Hepatocyte (in vitro differentiated cells): ENCODE measurements around the gene UTS2R. TPM values are rescaled to one million over a fixed set of nuclear protein-coding genes. Genes with fewer than 3 reads are reported as not detected.

ENCODE experiments used
- DNase-seq: peaks from one replicate; pipeline ENCODE4 v3.0.0-alpha.2; 2016; ENCODE audit warnings: low spot score
- H2AFZ ChIP-seq: fragments of 200-600 bp; sonication (generic); 2 replicates; pipeline ENCODE4 v1.6.0; 2016; ENCODE audit warnings: antibody characterized with exemption, mild to moderate bottlenecking
- H3K27ac ChIP-seq: fragments of 200-600 bp; sonication (generic); 2 replicates; pipeline ENCODE4 v1.5.1; 2016; ENCODE audit warnings: mild to moderate bottlenecking
- H3K27me3 ChIP-seq: fragments of 200-600 bp; sonication (generic); 2 replicates; pipeline ENCODE4 v1.6.1; 2016
- H3K36me3 ChIP-seq: fragments of 200-600 bp; sonication (generic); replicated peaks from 2 replicates; pipeline ENCODE4 v1.5.1; 2016; ENCODE audit warnings: low read depth; ENCODE audit not compliant: insufficient read depth
- H3K4me1 ChIP-seq: fragments of 200-600 bp; sonication (generic); 2 replicates; pipeline ENCODE4 v1.5.1; 2016; ENCODE audit warnings: mild to moderate bottlenecking, moderate library complexity; ENCODE audit not compliant: insufficient read depth
- H3K4me2 ChIP-seq: fragments of 200-600 bp; sonication (generic); 2 replicates; pipeline ENCODE4 v1.6.0; 2016
- H3K4me3 ChIP-seq: fragments of 200-600 bp; sonication (generic); 2 replicates; pipeline ENCODE4 v1.5.1; 2016; ENCODE audit warnings: mild to moderate bottlenecking
- H3K79me2 ChIP-seq: fragments of 200-600 bp; sonication (generic); 2 replicates; pipeline ENCODE4 v1.6.0; 2017; ENCODE audit warnings: mild to moderate bottlenecking
- H3K9me2 ChIP-seq: fragments of 200-600 bp; sonication (generic); replicated peaks from 2 replicates; pipeline ENCODE4 v1.6.0; 2017; ENCODE audit warnings: mild to moderate bottlenecking; ENCODE audit not compliant: insufficient read depth
- H3K9me3 ChIP-seq: fragments of 200-600 bp; sonication (generic); 2 replicates; pipeline ENCODE4 v1.5.1; 2016; ENCODE audit warnings: low read depth, mild to moderate bottlenecking
- H4K20me1 ChIP-seq: fragments of 200-600 bp; sonication (generic); 2 replicates; pipeline ENCODE4 v1.6.0; 2016; ENCODE audit warnings: mild to moderate bottlenecking; ENCODE audit not compliant: insufficient read depth, poor library complexity, severe bottlenecking
- CTCF ChIP-seq: fragments of 200-600 bp; sonication (generic); IDR thresholded peaks from 2 replicates; pipeline ENCODE4 v1.5.1; 2016; ENCODE audit warnings: antibody characterized with exemption, mild to moderate bottlenecking; ENCODE audit not compliant: poor library complexity
- EZH2 ChIP-seq: fragments of 200-600 bp; sonication (generic); IDR thresholded peaks from 2 replicates; pipeline ENCODE4 v1.6.1; 2016; ENCODE audit warnings: antibody characterized with exemption, mild to moderate bottlenecking, borderline replicate concordance
- EZH2phosphoT487 ChIP-seq: fragments of 200-600 bp; sonication (generic); IDR thresholded peaks from one replicate; pipeline ENCODE4 v1.6.1; 2018; ENCODE audit warnings: antibody characterized with exemption, mild to moderate bottlenecking, low read depth, moderate library complexity; ENCODE audit not compliant: unreplicated experiment, severe bottlenecking
- WGBS: methylation state at CpG from one replicate; pipeline ENCODE4 v1.1.6; 2016; ENCODE audit warnings: low lambda C conversion rate; ENCODE audit errors: missing lambda C conversion rate; 5-methylcytosine and 5-hydroxymethylcytosine counted together
- polyA plus RNA-seq: library from polyadenylated mRNA; unstranded; fragments of >200 nt; fragmentation: Nextera tagmentation; extraction: Ambion mirVana; gene quantifications from 2 replicates; pipeline ENCODE4 v1.2.1, GENCODE V29; 2016
- total RNA-seq: library from RNA; depleted of rRNA; stranded (reverse); fragments of >200 nt; gene quantifications from 2 replicates; pipeline ENCODE4 v1.2.3, GENCODE V29; 2014

The UTS2R gene
- total and polyA plus RNA-seq, 2 experiments from 2014 or later, result 0.10 TPM; not detected in 1

DNA sequence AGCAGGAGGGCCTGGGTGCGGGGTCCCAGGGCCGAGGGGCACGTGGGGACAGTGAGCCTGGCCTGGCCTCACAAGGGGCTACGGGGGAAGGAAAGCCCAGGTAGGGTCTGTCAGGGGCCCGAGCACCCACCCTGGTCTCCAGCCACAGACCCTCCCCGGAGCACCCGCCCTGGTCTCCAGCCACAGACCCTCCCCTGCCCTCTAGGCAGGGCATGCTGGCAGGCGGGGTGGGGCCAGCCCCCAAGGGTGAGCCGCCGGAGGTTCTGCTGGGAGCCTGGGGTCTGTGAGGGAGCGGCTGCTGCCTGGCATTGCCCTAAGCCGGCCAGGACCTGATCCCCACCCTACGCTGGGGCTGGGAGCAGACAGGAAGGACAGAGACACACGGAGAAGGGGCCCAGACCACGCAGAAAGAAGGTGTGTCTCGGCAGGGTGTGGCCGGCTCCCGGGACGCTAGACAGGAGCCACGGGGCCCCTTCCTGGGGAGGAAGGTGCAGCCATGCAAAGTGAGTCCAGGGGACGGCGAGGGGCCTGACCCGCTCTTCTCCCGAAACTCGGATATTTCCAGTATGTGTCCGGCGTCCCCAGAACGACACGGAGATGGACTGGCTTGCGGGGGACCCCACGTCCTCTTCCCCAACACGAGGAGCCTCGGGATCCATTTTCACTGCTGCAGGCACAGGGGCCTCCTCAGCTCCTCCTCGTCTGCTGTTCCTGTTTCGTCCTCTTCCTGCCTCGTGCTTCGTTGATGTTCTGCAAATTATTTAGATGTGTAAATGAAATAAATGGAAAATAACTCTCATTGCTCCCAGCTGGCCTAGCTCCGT lies 15.5 kb downstream of the UTS2R start:
- WGBS, result 80% methylated on average over 32 of the region's 38 CpGs

GRCh38 chr17:82387705-82388106 lies 16.1 kb downstream of the UTS2R start:
- peak overlapping the region; percentile 83 for H3K27ac ChIP-seq
- no peak overlapping the region for H2AFZ ChIP-seq
- H3K9me2 ChIP-seq, result no peaks in the 10 kb centered on the region
- H3K79me2 ChIP-seq, result no peaks in the 10 kb centered on the region
- DNase-seq, result no peak
- peaks cover 14% of the 10 kb centered on the region for H3K4me1 ChIP-seq
- no peak overlapping the region for H3K4me3 ChIP-seq
- H3K27me3 ChIP-seq, result no peaks in the 10 kb centered on the region
- H4K20me1 ChIP-seq, result no peaks in the 10 kb centered on the region
- WGBS, result 85% methylated on average over 3 of the region's 3 CpGs
- H3K4me2 ChIP-seq, result no peak overlapping the region
- H3K9me3 ChIP-seq, result no peaks in the 10 kb centered on the region
- TF ChIP-seq EZH2phosphoT487 (no peak), CTCF (no peak), EZH2 (no peak)
- no peaks in the 10 kb centered on the region for H3K36me3 ChIP-seq

More for the DNA sequence above, 15.5 kb downstream of the UTS2R start:
- no peak for TF ChIP-seq EZH2
- no peak for TF ChIP-seq CTCF
- no peak for TF ChIP-seq EZH2phosphoT487
- Histone ChIP-seq H4K20me1 (no peaks in the 10 kb centered on the region), H3K9me3 (no peaks in the 10 kb centered on the region), H3K79me2 (no peaks in the 10 kb centered on the region), H2AFZ (no peak overlapping the region), H3K27me3 (no peaks in the 10 kb centered on the region), H3K4me2 (peak overlapping the region; percentile 62), H3K9me2 (no peaks in the 10 kb centered on the region), H3K36me3 (no peaks in the 10 kb centered on the region), H3K4me1 (peaks cover 14% of the 10 kb centered on the region), H3K4me3 (no peak overlapping the region), H3K27ac (peak overlapping the region; percentile 83)
- no peak for DNase-seq

- H3K27me3 ChIP-seq, result no peaks in the 10 kb centered on the region
Observed at GRCh38 chr17:82388223-82388921, 16.8 kb downstream of the UTS2R start.

More at GRCh38 chr17:82388223-82388921, 16.8 kb downstream of the UTS2R start:
- Histone ChIP-seq H4K20me1 (no peaks in the 10 kb centered on the region), H3K27ac (no peak overlapping the region), H3K9me3 (no peaks in the 10 kb centered on the region), H3K4me1 (peaks cover 14% of the 10 kb centered on the region), H3K9me2 (no peaks in the 10 kb centered on the region), H3K79me2 (no peaks in the 10 kb centered on the region), H2AFZ (no peak overlapping the region), H3K4me2 (no peak overlapping the region), H3K36me3 (no peaks in the 10 kb centered on the region), H3K4me3 (no peak overlapping the region)
- WGBS, result 89% methylated on average over 31 of the region's 34 CpGs
- peak; percentile 2 for DNase-seq
- no peak for TF ChIP-seq CTCF
- no peak for TF ChIP-seq EZH2
- TF ChIP-seq EZH2phosphoT487, result no peak
